ENCODE measurements around the gene ELF1. TPM values are rescaled to one million over a fixed set of nuclear protein-coding genes. Genes with fewer than 3 reads are reported as not detected.

Gene ELF1
- total RNA-seq, 4 donors from 2014 or later: 61.5 to 96.1 (median 74.1) TPM

DNA sequence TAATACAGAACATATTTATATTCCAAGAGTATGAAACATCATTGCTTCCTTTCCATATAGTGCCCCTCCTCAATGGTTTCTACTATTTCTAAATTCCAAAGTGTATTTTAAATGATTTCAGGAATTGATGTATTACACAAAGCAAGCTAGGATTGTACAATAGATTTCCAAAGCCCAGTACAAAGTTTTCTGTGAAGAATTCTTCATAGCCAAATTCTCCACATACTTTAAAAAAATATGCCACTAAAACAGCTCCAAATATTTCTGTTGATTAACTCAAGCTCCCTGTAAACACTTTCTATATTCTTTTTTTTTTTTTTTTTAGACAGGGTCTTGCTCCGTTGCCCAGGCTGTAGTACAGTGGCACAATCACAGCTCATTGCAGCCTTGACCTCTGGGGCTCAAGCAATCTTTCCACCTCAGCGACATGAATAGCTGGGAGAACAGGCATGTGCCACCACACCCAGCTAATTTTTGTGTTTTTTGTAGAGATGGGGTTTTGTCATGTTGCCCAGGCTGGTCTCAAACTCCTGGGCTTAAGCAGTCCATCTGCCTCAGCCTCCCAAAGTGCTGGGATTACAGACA lies 50.6 kb downstream of the ELF1 start:
- H3K4me1 ChIP-seq: no peaks in the 10 kb centered on the region
- TF ChIP-seq POLR2A (IDR thresholded peaks at IDR 0.05) (no peak), CTCF (IDR thresholded peaks at IDR 0.05) (no peak)

GRCh38 chr13:40966298-40966697 lies 52.8 kb downstream of the ELF1 start:
- H3K27ac ChIP-seq: no peak overlapping the region
- TF ChIP-seq POLR2A (IDR thresholded peaks at IDR 0.05) (no peak), CTCF (IDR thresholded peaks at IDR 0.05) (no peak)
- H3K27me3 ChIP-seq: no peaks in the 10 kb centered on the region
- H3K9me3 ChIP-seq: no peaks in the 10 kb centered on the region
- no peaks in the 10 kb centered on the region for H3K4me1 ChIP-seq
- DNase-seq: no peak
- intact Hi-C loops (cut with DNase I; ENCODE audit: low total_unique reads): no loop called here
- H3K4me3 ChIP-seq: no peak overlapping the region
- no peaks in the 10 kb centered on the region for H3K36me3 ChIP-seq

More for the DNA sequence above, 50.6 kb downstream of the ELF1 start:
- no peak overlapping the region for H3K4me3 ChIP-seq
- H3K9me3 ChIP-seq: no peaks in the 10 kb centered on the region
- H3K27me3 ChIP-seq: no peaks in the 10 kb centered on the region
- no peak overlapping the region for H3K27ac ChIP-seq
- H3K36me3 ChIP-seq: no peaks in the 10 kb centered on the region
- no peak for DNase-seq
- intact Hi-C loops (cut with DNase I; ENCODE audit: low total_unique reads): no loop called here

DNA sequence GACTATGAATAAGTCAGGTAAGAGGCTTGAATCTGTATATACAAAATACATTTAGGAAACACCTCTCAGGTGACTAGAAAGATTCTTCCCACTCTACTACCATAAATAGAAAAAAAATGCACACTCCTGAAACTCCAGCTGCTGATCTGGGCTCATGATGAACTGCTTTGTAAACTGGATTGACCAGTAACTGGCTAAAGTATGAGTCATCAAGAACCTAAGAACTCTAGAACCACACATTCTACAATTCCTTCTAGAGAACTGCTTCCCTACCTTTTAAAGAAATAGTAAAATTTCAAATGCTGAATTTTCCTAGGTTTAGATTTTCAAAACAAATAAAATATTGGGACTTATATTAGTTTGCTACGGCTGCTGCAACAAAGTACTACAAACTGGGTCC lies 55.2 kb downstream of the ELF1 start:
- intact Hi-C loops (cut with DNase I; ENCODE audit: low total_unique reads): no loop called here
- H3K36me3 ChIP-seq: no peaks in the 10 kb centered on the region
- no peak overlapping the region for H3K27ac ChIP-seq
- TF ChIP-seq POLR2A (IDR thresholded peaks at IDR 0.05) (no peak), CTCF (IDR thresholded peaks at IDR 0.05) (no peak)
- no peaks in the 10 kb centered on the region for H3K4me1 ChIP-seq
- no peak overlapping the region for H3K4me3 ChIP-seq
- DNase-seq: no peak
- no peaks in the 10 kb centered on the region for H3K9me3 ChIP-seq
- H3K27me3 ChIP-seq: no peaks in the 10 kb centered on the region

- Histone ChIP-seq H3K4me1 (no peaks in the 10 kb centered on the region), H3K4me3 (no peak overlapping the region), H3K27me3 (no peaks in the 10 kb centered on the region), H3K36me3 (no peaks in the 10 kb centered on the region), H3K27ac (no peak overlapping the region), H3K9me3 (no peaks in the 10 kb centered on the region)
- no peak for TF ChIP-seq POLR2A (IDR thresholded peaks at IDR 0.05)
- no peak for TF ChIP-seq CTCF (IDR thresholded peaks at IDR 0.05)
- intact Hi-C loops (cut with DNase I; ENCODE audit: low total_unique reads): no loop called here
- no peak for DNase-seq
Measured at GRCh38 chr13:40961826-40962225, 57.3 kb downstream of the ELF1 start.

- TF ChIP-seq POLR2A (IDR thresholded peaks at IDR 0.05): no peak
- no peak for TF ChIP-seq CTCF (IDR thresholded peaks at IDR 0.05)
- intact Hi-C loops (cut with DNase I; ENCODE audit: low total_unique reads): no loop called here
- DNase-seq: no peak
- Histone ChIP-seq H3K4me1 (no peaks in the 10 kb centered on the region), H3K27ac (no peak overlapping the region), H3K27me3 (no peaks in the 10 kb centered on the region), H3K4me3 (no peak overlapping the region), H3K36me3 (no peaks in the 10 kb centered on the region), H3K9me3 (no peaks in the 10 kb centered on the region)
Measured at GRCh38 chr13:40961214-40961613, 57.9 kb downstream of the ELF1 start.

All from uterus (tissue), 4 donors.